ENCODE data around the gene MFRP. TPM values are rescaled to one million over a fixed set of nuclear protein-coding genes. Genes with fewer than 3 reads are reported as not detected.
A peak's percentile ranks its signal among the peaks of the same experiment; 100 is the strongest.

The MFRP gene
- total RNA-seq, 1 experiment from 2014 or later: not detected

- peaks cover 56% of the 10 kb centered on the region for H3K4me1 Mint-ChIP-seq
- no peak for DNase-seq (ENCODE audit: low spot score)
- peak overlapping the region; percentile 100 for H3K4me3 Mint-ChIP-seq
Measured at GRCh38 chr11:119336744-119337469, 9.6 kb downstream of the MFRP start.

GRCh38 chr11:119335655-119336543 is 10.6 kb downstream of the MFRP start:
- peak overlapping the region; percentile 100 for H3K27ac Mint-ChIP-seq
- no peak for ATAC-seq
- POLR2A ChIA-PET: no interaction called here
- TF ChIP-seq FOXP1 (CRISPR knock-in tag; IDR thresholded peaks at IDR 0.05; ENCODE audit: borderline replicate concordance): no peak
- no peak for TF ChIP-seq ATF1 (CRISPR knock-in tag; IDR thresholded peaks at IDR 0.05)
- TF ChIP-seq IRF2 (CRISPR knock-in tag; IDR thresholded peaks at IDR 0.05; ENCODE audit: borderline replicate concordance, low read depth): 0 out of 2 replicates have a peak, but pooled peaks have one; percentile 59
- no peak for TF ChIP-seq TEAD4 (CRISPR knock-in tag; IDR thresholded peaks at IDR 0.05)
- TF ChIP-seq ZNF281 (CRISPR knock-in tag; IDR thresholded peaks at IDR 0.05): no peak
- no peak for TF ChIP-seq ZNF232 (CRISPR knock-in tag; IDR thresholded peaks at IDR 0.05)
- TF ChIP-seq MYBL2 (CRISPR knock-in tag; IDR thresholded peaks at IDR 0.05): no peak
- no peak for TF ChIP-seq ATF2 (CRISPR knock-in tag; IDR thresholded peaks at IDR 0.05; ENCODE audit: borderline replicate concordance, low read depth)
- no peak for TF ChIP-seq CDX4 (CRISPR knock-in tag; IDR thresholded peaks at IDR 0.05; ENCODE audit: borderline replicate concordance)

More at GRCh38 chr11:119336744-119337469, 9.6 kb downstream of the MFRP start:
- CTCF ChIA-PET: interaction anchor here (1.1 to 10.4 kb wide), 13 partner anchors 8 to 197 kb away, joined by 3 to 387 read pairs (median 19); partner anchors contain the start of genes CBL, MCAM, NLRX1 and USP2
- Mint-ChIP-seq H3K27ac (peak overlapping the region; percentile 96), H3K9me3 (no peaks in the 10 kb centered on the region), H3K27me3 (ENCODE audit: low read depth) (peaks cover 26% of the 10 kb centered on the region), H3K36me3 (peaks cover 7% of the 10 kb centered on the region)
- no peak for TF ChIP-seq USF2 (CRISPR knock-in tag; IDR thresholded peaks at IDR 0.05)
- no peak for TF ChIP-seq ZNF281 (CRISPR knock-in tag; IDR thresholded peaks at IDR 0.05)
- TF ChIP-seq ZNF232 (CRISPR knock-in tag; IDR thresholded peaks at IDR 0.05): no peak
- no peak for TF ChIP-seq ZSCAN18 (CRISPR knock-in tag; IDR thresholded peaks at IDR 0.05)
- 0 out of 2 replicates have a peak, but pooled peaks have one; percentile 18 for TF ChIP-seq JUN (CRISPR knock-in tag; IDR thresholded peaks at IDR 0.05)
- POLR2A ChIA-PET: interaction anchor here (2.2 to 3.9 kb wide), 3 partner anchors 13 to 25 kb away, joined by 9 to 35 read pairs (median 10); partner anchors contain the start of gene MCAM
- no peak for ATAC-seq

More at GRCh38 chr11:119335655-119336543, 10.6 kb downstream of the MFRP start:
- CTCF ChIA-PET: interaction anchor here (0.8 to 2.5 kb wide), 2 partner anchors 13 to 20 kb away, joined by 3 to 48 read pairs; no protein-coding TSS in a partner anchor
- Mint-ChIP-seq H3K4me3 (peak overlapping the region; percentile 100), H3K4me1 (peaks cover 48% of the 10 kb centered on the region), H3K9me3 (no peaks in the 10 kb centered on the region), H3K27me3 (ENCODE audit: low read depth) (peaks cover 17% of the 10 kb centered on the region), H3K36me3 (peaks cover 7% of the 10 kb centered on the region)
- no peak for DNase-seq (ENCODE audit: low spot score)
